Measurements from ENCODE around the gene ETV7.

DNA sequence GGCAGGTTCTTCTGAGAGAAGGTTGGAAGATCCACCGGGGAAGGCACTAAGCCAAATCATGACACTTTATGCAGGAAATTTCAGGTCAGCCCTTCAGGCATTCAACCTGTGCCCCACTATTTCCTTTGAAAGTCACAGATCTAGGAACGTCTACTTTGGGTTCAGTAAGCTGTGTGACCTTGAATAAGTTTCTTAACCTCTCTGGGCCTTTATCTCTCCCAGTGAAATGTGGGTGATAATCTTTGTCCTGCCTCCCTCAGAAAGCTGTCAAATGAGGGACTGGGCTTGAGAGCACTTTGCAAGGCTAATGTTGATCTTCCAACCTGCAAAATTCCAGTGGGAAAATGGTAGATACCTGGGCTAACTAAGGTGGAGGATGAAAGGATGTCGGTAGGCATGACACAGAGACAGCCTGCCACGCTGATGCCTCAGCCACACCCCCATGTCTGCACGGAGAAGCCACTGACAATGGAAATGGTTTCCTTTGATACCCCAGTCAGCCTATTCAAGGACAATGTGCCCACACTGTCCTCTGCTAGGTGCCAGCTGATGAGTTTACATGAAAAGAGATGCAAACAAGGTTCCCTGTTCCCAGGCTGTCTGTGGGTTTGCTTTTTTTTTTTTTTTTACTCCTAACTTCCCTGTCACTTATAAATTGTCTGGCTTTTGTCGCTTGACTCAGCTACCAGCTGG lies 60.1 kb downstream of the ETV7 start:
- TF ChIP-seq, protein P1, sequence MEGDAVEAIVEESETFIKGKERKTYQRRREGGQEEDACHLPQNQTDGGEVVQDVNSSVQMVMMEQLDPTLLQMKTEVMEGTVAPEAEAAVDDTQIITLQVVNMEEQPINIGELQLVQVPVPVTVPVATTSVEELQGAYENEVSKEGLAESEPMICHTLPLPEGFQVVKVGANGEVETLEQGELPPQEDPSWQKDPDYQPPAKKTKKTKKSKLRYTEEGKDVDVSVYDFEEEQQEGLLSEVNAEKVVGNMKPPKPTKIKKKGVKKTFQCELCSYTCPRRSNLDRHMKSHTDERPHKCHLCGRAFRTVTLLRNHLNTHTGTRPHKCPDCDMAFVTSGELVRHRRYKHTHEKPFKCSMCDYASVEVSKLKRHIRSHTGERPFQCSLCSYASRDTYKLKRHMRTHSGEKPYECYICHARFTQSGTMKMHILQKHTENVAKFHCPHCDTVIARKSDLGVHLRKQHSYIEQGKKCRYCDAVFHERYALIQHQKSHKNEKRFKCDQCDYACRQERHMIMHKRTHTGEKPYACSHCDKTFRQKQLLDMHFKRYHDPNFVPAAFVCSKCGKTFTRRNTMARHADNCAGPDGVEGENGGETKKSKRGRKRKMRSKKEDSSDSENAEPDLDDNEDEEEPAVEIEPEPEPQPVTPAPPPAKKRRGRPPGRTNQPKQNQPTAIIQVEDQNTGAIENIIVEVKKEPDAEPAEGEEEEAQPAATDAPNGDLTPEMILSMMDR (conservative IDR thresholded peaks at IDR 0.05; ENCODE audit: low read depth in 2 of 2): no peak
- TF ChIP-seq POLR2AphosphoS5 (IDR thresholded peaks at IDR 0.05; ENCODE audit: low read depth) (no peak), ZNF331 (CRISPR knock-in tag; IDR thresholded peaks at IDR 0.05; ENCODE audit: low read depth) (no peak), EZH2 (IDR thresholded peaks at IDR 0.05; ENCODE audit: low read depth, unreplicated experiment) (no peak), ZNF114 (CRISPR knock-in tag; IDR thresholded peaks at IDR 0.05) (no peak), CREB1 (CRISPR knock-in tag; IDR thresholded peaks at IDR 0.05; ENCODE audit: low read depth) (no peak)
